ENCODE data around the gene NOTCH4. TPM values are rescaled to one million over a fixed set of nuclear protein-coding genes. Genes with fewer than 3 reads are reported as not detected.
A peak's percentile ranks its signal among the peaks of the same experiment; 100 is the strongest.

Gene NOTCH4
- total and polyA plus RNA-seq, 9 of the 15 experiments (the other 6 are each of a cell fraction or from before 2014, with no cell fraction given): 0.24 to 4.3 (median 1.7) TPM

- no peak for TF ChIP-seq ATF6 (CRISPR knock-in tag; IDR thresholded peaks at IDR 0.05)
- no peak for TF ChIP-seq HMGN3 (IDR thresholded peaks at IDR 0.05; ENCODE audit: borderline replicate concordance, extremely low read depth, insufficient read length, low read depth, low read length)
- no peak for TF ChIP-seq ZBTB26 (CRISPR knock-in tag; IDR thresholded peaks at IDR 0.05)
- no peak for TF ChIP-seq ZNF696 (CRISPR knock-in tag; conservative IDR thresholded peaks at IDR 0.05)
- TF ChIP-seq ZNF384 (IDR thresholded peaks at IDR 0.05; ENCODE audit: low read depth, low read length): no peak
- TF ChIP-seq SETDB1 (IDR thresholded peaks at IDR 0.05; ENCODE audit: low read length): no peak
- peak; percentile 7; the same call in 1 of the 2 replicates for TF ChIP-seq PHF8 (IDR thresholded peaks at IDR 0.05; ENCODE audit: borderline replicate concordance, low read length)
- no peak for TF ChIP-seq ZNF586 (CRISPR knock-in tag; conservative IDR thresholded peaks at IDR 0.05)
- peak; percentile 95; the same call in 1 of the 2 replicates for TF ChIP-seq HDAC2 (IDR thresholded peaks at IDR 0.05)
- peak; percentile 96 for TF ChIP-seq MEIS2 (IDR thresholded peaks at IDR 0.05; ENCODE audit: partially characterized antibody)
- no peak for TF ChIP-seq MED1 (CRISPR knock-in tag; IDR thresholded peaks at IDR 0.05; ENCODE audit: borderline replicate concordance)
- TF ChIP-seq CREB3 (tag; conservative IDR thresholded peaks at IDR 0.05; ENCODE audit: low read depth): peak; percentile 87; the same call in 1 of the 2 replicates
- peak; percentile 73 for TF ChIP-seq CCNT2 (IDR thresholded peaks at IDR 0.05; ENCODE audit: borderline replicate concordance, extremely low read depth, insufficient read length, low read depth, low read length)
- TF ChIP-seq ADNP (tag; IDR thresholded peaks at IDR 0.05): no peak; the same call in 1 of the 2 replicates
- peak; percentile 97 for TF ChIP-seq MTA3 (IDR thresholded peaks at IDR 0.05; ENCODE audit: borderline replicate concordance)
- no peak for TF ChIP-seq ETS2 (tag; IDR thresholded peaks at IDR 0.05; ENCODE audit: borderline replicate concordance, poor library complexity, severe bottlenecking)
- peak; percentile 87 for TF ChIP-seq NFIC (IDR thresholded peaks at IDR 0.05)
- no peak for TF ChIP-seq ZNF124 (CRISPR knock-in tag; IDR thresholded peaks at IDR 0.05)
- TF ChIP-seq CBFB (CRISPR knock-in tag; IDR thresholded peaks at IDR 0.05): no peak; the same call in 1 of the 2 replicates
- TF ChIP-seq HNRNPLL (IDR thresholded peaks at IDR 0.05; ENCODE audit: low read depth, low read length, poor library complexity, severe bottlenecking): no peak
- no peak for TF ChIP-seq KDM5B (IDR thresholded peaks at IDR 0.05; ENCODE audit: insufficient replicate concordance, low read depth, low read length)
- TF ChIP-seq DACH1 (IDR thresholded peaks at IDR 0.05; ENCODE audit: partially characterized antibody): peak; percentile 70
- TF ChIP-seq KDM1A (IDR thresholded peaks at IDR 0.05): peak; percentile 84 to 88
- no peak for TF ChIP-seq HDAC8 (tag; IDR thresholded peaks at IDR 0.05)
- no peak for TF ChIP-seq RBM14 (IDR thresholded peaks at IDR 0.05; ENCODE audit: borderline replicate concordance, insufficient read depth, low read depth, low read length)
Observed at GRCh38 chr6:32167761-32168262, 56.1 kb downstream of the NOTCH4 start (continued).

All from K562 (cell line).